GM23338 (cell line): ENCODE results near the gene ALCAM. TPM values are rescaled to one million over a fixed set of nuclear protein-coding genes. Genes with fewer than 3 reads are reported as not detected.

Experiments
- ATAC-seq: fragments of 200-7000 bp; cut with Tn5 transposase; 3 replicates; pipeline ENCODE4 v1.9.1; 2020
- DNase-seq: peaks from one replicate; pipeline ENCODE4 v3.0.0-alpha.2; 2015; ENCODE audit warnings: low spot score
- H2AFZ ChIP-seq: fragments of 200-600 bp; sonication (generic); 2 replicates; pipeline ENCODE4 v1.8.0; 2016; ENCODE audit warnings: antibody characterized with exemption, mild to moderate bottlenecking, moderate library complexity
- H3F3A ChIP-seq: fragments of 200-600 bp; sonication (generic); replicated peaks from 2 replicates; pipeline ENCODE4 v1.8.0; 2017; ENCODE audit warnings: antibody characterized with exemption, mixed run types, low read depth
- H3K27ac ChIP-seq: fragments of 200-600 bp; sonication (generic); 2 replicates; pipeline ENCODE4 v1.6.1; 2016; ENCODE audit warnings: low read depth
- H3K27me3 ChIP-seq: fragments of 200-600 bp; sonication (generic); 2 replicates; pipeline ENCODE4 v1.8.0; 2016; ENCODE audit warnings: mild to moderate bottlenecking, mixed run types, moderate library complexity; ENCODE audit not compliant: insufficient read depth
- H3K36me3 ChIP-seq: fragments of 200-600 bp; sonication (generic); 2 replicates; pipeline ENCODE4 v1.8.0; 2016; ENCODE audit warnings: mild to moderate bottlenecking; ENCODE audit not compliant: insufficient read depth
- H3K4me1 ChIP-seq: fragments of 200-600 bp; sonication (generic); 2 replicates; pipeline ENCODE4 v1.8.0; 2016; ENCODE audit warnings: mild to moderate bottlenecking, moderate library complexity; ENCODE audit not compliant: insufficient read depth
- H3K4me2 ChIP-seq: fragments of 200-600 bp; sonication (generic); 2 replicates; pipeline ENCODE4 v1.7.1; 2017; ENCODE audit warnings: mixed run types
- H3K4me3 ChIP-seq: fragments of 200-600 bp; sonication (generic); 2 replicates; pipeline ENCODE4 v1.6.1; 2016; ENCODE audit warnings: mixed run types
- H3K79me2 ChIP-seq: fragments of 200-600 bp; sonication (generic); replicated peaks from 2 replicates; pipeline ENCODE4 v1.8.0; 2017; ENCODE audit warnings: mild to moderate bottlenecking; ENCODE audit not compliant: insufficient read depth
- H3K9me2 ChIP-seq: fragments of 200-600 bp; sonication (generic); 2 replicates; pipeline ENCODE4 v1.8.0; 2017; ENCODE audit not compliant: insufficient read depth
- H4K20me1 ChIP-seq: fragments of 200-600 bp; sonication (generic); replicated peaks from 2 replicates; pipeline ENCODE4 v1.8.0; 2017; ENCODE audit warnings: mild to moderate bottlenecking; ENCODE audit not compliant: insufficient read depth
- H3K27ac Mint-ChIP-seq: 2 replicates; pipeline ENCODE4 v1.8.0; 2020; ENCODE audit warnings: inconsistent platforms, mild to moderate bottlenecking, moderate library complexity, mixed read lengths
- H3K27me3 Mint-ChIP-seq: 3 replicates; pipeline ENCODE4 v1.8.0; 2022; ENCODE audit warnings: low read depth, mild to moderate bottlenecking, moderate library complexity, mixed read lengths, inconsistent platforms; ENCODE audit not compliant: insufficient read depth, poor library complexity
- H3K36me3 Mint-ChIP-seq: 3 replicates; pipeline ENCODE4 v1.8.0; 2021; ENCODE audit warnings: low read depth, mild to moderate bottlenecking, inconsistent platforms, moderate library complexity, mixed read lengths
- H3K4me1 Mint-ChIP-seq: 3 replicates; pipeline ENCODE4 v1.8.0; 2020; ENCODE audit warnings: mild to moderate bottlenecking, inconsistent platforms, mixed read lengths
- H3K4me3 Mint-ChIP-seq: 3 replicates; pipeline ENCODE4 v1.8.0; 2021; ENCODE audit warnings: moderate library complexity, mild to moderate bottlenecking, inconsistent platforms, mixed read lengths
- H3K9me3 Mint-ChIP-seq: 3 replicates; pipeline ENCODE4 v1.8.0; 2020; ENCODE audit warnings: moderate library complexity, mild to moderate bottlenecking, inconsistent platforms, mixed read lengths
- CREB1 ChIP-seq: fragments of 250-450 bp; sonication (Bioruptor Pico); IDR thresholded peaks from 2 replicates; pipeline ENCODE4 v1.5.0; 2020; ENCODE audit warnings: low read depth, mild to moderate bottlenecking, moderate library complexity
- CTCF ChIP-seq, 2 experiments: fragments of 200-600 bp in 1 of 2; sonication (generic) in 1 of 2; conservative IDR thresholded peaks; 2 replicates each; pipeline versions ENCODE4 v1.5.1 to v1.6.1; 2016 to 2017; ENCODE audit warnings: antibody characterized with exemption in 2 of 2, low read depth in 2 of 2, mild to moderate bottlenecking in 2 of 2, moderate library complexity in 1 of 2
- REST ChIP-seq: IDR thresholded peaks from one replicate; pipeline ENCODE4 v1.6.1; 2018; ENCODE audit warnings: antibody characterized with exemption; ENCODE audit not compliant: unreplicated experiment
- ZNF462 ChIP-seq: fragments of 250-450 bp; sonication (Bioruptor Pico); IDR thresholded peaks from 2 replicates; pipeline ENCODE4 v1.5.0; 2020; ENCODE audit warnings: mild to moderate bottlenecking, moderate library complexity
- polyA plus RNA-seq: library from polyadenylated mRNA; unstranded; fragments of >200 nt; fragmentation: Nextera tagmentation; extraction: Ambion mirVana; gene quantifications from 2 replicates; pipeline ENCODE4 v1.2.1, GENCODE V29; 2016
- total RNA-seq: library from RNA; depleted of rRNA; stranded (reverse); fragments of >200 nt; shearing (Covaris generic); gene quantifications from 2 replicates; pipeline ENCODE4 v1.2.3, GENCODE V29; 2014

The ALCAM gene
- total and polyA plus RNA-seq, 2 experiments from 2014 or later, result 11.3 to 36.0 TPM

DNA sequence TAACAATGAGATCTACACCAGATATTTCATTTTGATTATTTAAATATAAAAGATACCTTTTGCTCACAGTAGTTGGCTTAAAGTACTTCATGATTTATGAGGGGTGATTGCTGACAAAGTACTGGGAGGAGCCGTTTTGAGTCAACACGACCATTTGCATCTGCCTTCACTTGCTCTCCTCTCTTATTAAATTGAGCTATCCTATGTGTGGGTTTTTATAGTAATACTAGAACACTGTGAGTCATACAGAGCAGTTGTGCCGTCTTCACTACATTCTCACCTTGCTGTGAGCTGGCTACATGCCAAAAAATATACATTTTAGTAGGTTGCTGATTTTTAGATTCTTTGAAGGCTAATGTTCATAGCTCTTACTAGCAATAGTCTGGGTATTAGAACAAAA is 161.2 kb downstream of the ALCAM start (continued):
- no peak for TF ChIP-seq ZNF462 (CRISPR knock-in tag)
- TF ChIP-seq REST, result no peak
- no peak for TF ChIP-seq CREB1 (CRISPR knock-in tag)

DNA sequence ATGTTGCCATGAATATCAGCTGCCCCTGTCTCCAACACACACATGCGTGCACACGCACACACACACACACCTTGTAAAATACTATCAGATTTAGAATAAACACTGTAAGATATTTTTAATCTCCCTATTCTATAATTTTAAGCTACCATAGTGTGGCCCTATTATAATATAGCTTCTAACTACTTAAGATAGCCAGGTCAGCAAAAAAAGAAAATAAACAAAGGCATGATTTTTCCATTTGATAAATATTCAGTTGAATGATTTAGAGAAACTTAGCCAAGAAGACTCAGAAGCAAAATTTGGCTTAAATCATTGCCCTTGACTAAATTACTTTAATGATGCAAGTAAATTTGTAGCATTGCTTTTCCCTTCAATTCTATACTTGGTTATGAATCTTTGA is 162.2 kb downstream of the ALCAM start:
- no peak for DNase-seq
- H2AFZ ChIP-seq, result no peak overlapping the region
- H3K4me1 ChIP-seq, result peaks cover 6% of the 10 kb centered on the region; the same call in 1 of the 2 replicates
- H4K20me1 ChIP-seq, result no peaks in the 10 kb centered on the region
- no peaks in the 10 kb centered on the region for H3K9me2 ChIP-seq
- no peak overlapping the region for H3K4me3 ChIP-seq
- Mint-ChIP-seq H3K27ac (no peak overlapping the region), H3K36me3 (0 out of 3 replicates have a peak, but pooled peaks cover 3% of the 10 kb centered on the region), H3K27me3 (no peaks in the 10 kb centered on the region), H3K9me3 (no peaks in the 10 kb centered on the region), H3K4me3 (no peak overlapping the region), H3K4me1 (peaks cover 2% of the 10 kb centered on the region; the same call in 2 of the 3 replicates)
- no peaks in the 10 kb centered on the region for H3K27me3 ChIP-seq
- ATAC-seq, result no peak
- H3K4me2 ChIP-seq, result no peak overlapping the region
- no peaks in the 10 kb centered on the region for H3K79me2 ChIP-seq
- H3F3A ChIP-seq, result no peaks in the 10 kb centered on the region
- H3K27ac ChIP-seq, result no peak overlapping the region
- no peaks in the 10 kb centered on the region for H3K36me3 ChIP-seq
- TF ChIP-seq CREB1 (CRISPR knock-in tag), result no peak
- TF ChIP-seq CTCF (conservative IDR thresholded peaks at IDR 0.05; ENCODE audit: low read depth in 2 of 2), result no peak
- TF ChIP-seq REST, result no peak
